GM18505 (cell line): Measurements from ENCODE around the gene TAS2R14.

ENCODE experiments used
- ATAC-seq: cut with Tn5 transposase; IDR thresholded peaks from one replicate; pipeline ENCODE4 v1.9.1; 2021; ENCODE audit not compliant: unreplicated experiment
- POLR2A ChIP-seq: IDR thresholded peaks from 4 replicates; pipeline ENCODE4 v1.6.1; 2011; ENCODE audit warnings: borderline replicate concordance; ENCODE audit not compliant: insufficient read depth, insufficient read length; ENCODE audit errors: extremely low read depth

TAS2R14 gene

GRCh38 chr12:10941916-10942607 lies 3.0 kb upstream of the TAS2R14 start:
- TF ChIP-seq POLR2A, result no peak
- ATAC-seq, result no peak

DNA sequence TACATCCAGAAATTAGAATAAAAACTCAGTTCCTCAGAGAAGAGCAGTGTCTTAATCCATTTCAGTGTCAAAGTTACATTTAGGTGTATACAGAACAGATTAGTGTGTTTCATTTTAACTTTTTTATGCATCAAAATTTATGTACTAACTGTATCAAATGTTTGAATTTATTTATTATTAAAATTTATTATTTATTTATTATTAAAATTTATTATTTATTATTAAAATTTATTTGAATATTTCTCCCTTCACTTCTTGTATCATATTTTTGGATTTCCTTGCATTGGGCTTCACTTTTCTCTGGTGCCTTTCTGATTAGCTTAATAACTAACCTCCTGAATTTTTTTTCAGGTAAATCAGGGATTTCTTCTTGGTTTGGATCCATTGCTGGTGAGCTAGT lies 2.3 kb upstream of the TAS2R14 start:
- TF ChIP-seq POLR2A, result no peak
- ATAC-seq, result no peak

- no peak for TF ChIP-seq POLR2A
- ATAC-seq, result no peak
Measured at GRCh38 chr12:10940389-10940788, 1.3 kb upstream of the TAS2R14 start.

- no peak for ATAC-seq
- TF ChIP-seq POLR2A, result no peak
Measured at GRCh38 chr12:10936506-10936905, 2.6 kb downstream of the TAS2R14 start.

DNA sequence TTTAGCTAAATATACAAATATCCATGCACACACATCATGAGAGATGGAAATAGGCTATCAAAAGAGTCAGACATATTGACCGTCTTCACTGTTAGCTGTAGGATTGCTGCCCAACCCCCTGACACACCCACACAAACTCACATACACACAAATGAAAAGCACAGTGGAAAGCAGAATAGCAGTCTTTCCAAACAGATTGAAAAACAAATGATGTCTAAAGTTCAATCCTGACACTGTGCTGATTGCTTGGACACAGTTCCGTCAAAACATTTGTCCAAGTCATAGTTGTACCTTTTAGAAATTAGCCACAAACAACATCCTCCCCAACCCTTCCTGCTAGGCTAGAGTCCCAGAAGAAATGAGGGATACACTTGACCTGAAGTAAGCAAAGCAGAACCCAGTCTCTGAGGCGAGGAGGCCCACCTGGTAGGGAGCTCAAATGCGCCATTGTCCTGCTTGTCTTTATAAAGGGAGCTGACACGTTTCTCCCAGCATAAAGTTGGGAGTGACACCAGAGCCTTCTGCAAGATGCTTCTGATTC lies 10.2 kb downstream of the TAS2R14 start, which contains the start of gene PRH2:
Gene PRH2, plus strand, starts transcription at position 491 of the 541 bp plus-strand sequence. Its CDS starts 38 bp downstream, at position 529.
- no peak for ATAC-seq

DNA sequence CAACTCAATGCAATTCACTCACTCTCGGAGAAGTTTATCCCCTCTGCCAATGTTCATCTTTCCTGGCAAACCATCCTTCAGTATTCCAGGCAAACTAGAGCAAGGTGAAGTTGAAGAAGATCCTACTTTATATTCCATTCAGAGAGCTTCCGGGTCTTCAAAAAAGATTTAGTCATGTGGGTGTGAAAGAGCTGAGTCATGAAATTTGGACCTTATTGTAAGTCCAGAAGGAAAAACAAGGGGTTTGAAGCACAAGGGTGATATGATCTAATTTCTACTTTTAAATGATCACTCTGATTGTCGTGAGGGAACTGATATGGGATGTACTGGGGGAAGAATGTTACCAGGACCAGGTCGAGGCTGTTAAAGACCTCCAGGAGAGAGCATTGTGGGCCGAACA lies 12.8 kb downstream of the TAS2R14 start:
- TF ChIP-seq POLR2A, result no peak
- ATAC-seq, result no peak

More for the DNA sequence above, 10.2 kb downstream of the TAS2R14 start, which contains the start of gene PRH2:
- no peak for TF ChIP-seq POLR2A

GRCh38 chr12:10919809-10920208 lies 19.3 kb downstream of the TAS2R14 start:
- no peak for ATAC-seq

GRCh38 chr12:10910380-10910779 lies 28.7 kb downstream of the TAS2R14 start:
- no peak for ATAC-seq

More at GRCh38 chr12:10919809-10920208, 19.3 kb downstream of the TAS2R14 start:
- TF ChIP-seq POLR2A, result no peak

DNA sequence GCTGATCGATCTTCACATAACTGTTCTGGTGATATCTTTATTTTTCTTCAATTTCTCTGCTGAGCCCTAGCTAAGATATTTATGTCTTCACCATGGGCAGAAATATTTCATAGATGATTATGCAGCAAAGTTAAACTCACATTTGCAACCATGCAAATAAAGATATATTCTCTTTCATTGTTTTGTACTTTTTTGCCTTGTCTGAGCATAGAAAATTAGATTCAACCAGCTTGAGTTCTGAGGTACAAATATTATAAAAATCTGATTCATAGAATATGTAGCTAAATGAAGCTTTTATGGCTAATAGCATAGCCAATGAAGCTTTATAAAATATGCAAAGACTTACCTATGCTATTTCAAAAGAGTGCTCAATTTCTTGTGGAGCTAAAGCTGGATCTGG lies 29.6 kb downstream of the TAS2R14 start, which contains the start of gene TAS2R13:
Gene TAS2R13, minus strand, starts transcription at position 101 of the 400 bp plus-strand sequence. CDS start 264 bp downstream, outside the sequence.
- ATAC-seq, result no peak
- TF ChIP-seq POLR2A, result no peak

More at GRCh38 chr12:10910380-10910779, 28.7 kb downstream of the TAS2R14 start:
- no peak for TF ChIP-seq POLR2A

GRCh38 chr12:10904686-10905085 lies 34.4 kb downstream of the TAS2R14 start:
- ATAC-seq, result no peak

GRCh38 chr12:10901427-10901826 lies 37.6 kb downstream of the TAS2R14 start:
- no peak for TF ChIP-seq POLR2A
- no peak for ATAC-seq

More at GRCh38 chr12:10904686-10905085, 34.4 kb downstream of the TAS2R14 start:
- no peak for TF ChIP-seq POLR2A

DNA sequence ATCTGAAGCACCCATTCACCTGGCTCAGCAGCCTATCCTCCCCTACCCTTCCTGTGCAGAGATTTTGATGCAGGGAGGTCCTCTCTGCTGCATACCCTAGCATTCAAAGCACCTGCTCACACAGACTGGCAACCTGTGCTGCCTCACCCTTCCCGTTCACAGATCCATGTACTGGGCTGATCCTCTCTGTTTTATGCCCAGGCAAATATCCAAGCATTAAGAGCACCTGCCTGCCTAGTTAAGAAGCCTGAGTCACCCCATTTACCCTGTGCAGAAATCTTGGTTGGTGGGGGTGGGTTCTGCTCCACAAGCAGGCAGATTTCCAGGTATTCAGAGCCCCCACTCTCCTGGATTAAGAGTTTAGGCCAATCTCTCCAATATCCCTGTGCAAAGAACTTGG lies 38.1 kb downstream of the TAS2R14 start:
- no peak for ATAC-seq
- TF ChIP-seq POLR2A, result no peak

DNA sequence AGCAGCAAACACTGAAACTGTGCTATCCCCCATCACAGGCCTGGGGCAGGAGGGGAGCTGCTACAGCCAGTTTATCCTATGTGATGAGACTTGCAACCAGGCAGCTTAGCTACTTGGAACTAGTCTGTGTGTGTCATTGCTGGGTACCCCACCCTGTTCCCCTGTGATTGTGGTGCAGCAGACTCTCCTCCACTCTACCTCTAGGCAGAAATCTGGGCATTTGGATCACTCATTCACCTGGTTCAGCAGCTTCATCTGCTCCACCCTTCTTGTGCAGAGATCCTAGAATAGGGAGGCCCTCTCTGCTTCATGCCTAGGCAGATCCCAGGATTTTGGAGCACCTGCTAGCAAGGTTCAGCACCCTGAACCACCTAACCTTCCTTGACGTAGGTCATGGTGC lies 38.5 kb downstream of the TAS2R14 start:
- no peak for ATAC-seq
- no peak for TF ChIP-seq POLR2A

DNA sequence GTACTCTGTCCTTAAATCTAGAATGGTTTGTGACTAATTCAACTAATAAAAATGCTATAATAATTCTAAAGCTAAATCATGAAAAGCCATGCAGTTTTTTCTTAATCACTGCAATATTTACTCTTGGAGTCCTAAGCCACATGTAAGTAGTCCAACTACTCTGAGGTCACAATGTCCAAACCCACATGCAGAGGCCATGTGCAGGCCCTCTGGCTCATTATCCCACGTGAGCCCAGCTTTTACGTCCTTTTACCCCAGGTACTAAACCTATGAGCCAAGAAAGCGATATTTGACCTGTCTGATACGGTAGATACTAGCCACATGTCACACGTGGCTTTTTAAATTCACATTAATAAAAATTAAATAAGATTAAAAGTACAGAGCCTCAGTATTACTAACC lies 42.2 kb downstream of the TAS2R14 start:
- no peak for TF ChIP-seq POLR2A
- no peak for ATAC-seq
